ENCODE data around the gene EXOC4. TPM values are rescaled to one million over a fixed set of nuclear protein-coding genes. Genes with fewer than 3 reads are reported as not detected.
"Not testable (repeated sequence)": the region's sequence is repeated elsewhere in the genome, so short reads cannot be mapped to it uniquely, and the experiment has no call there.

Gene EXOC4
- total and polyA plus RNA-seq, 7 donors, result 7.6 to 63.0 (median 29.1) TPM

GRCh38 chr7:133904776-133905175 lies 651.9 kb downstream of the EXOC4 start:
- DNase-seq, result no peak
- H3K36me3 ChIP-seq (ENCODE audit: insufficient read depth in 1 of 2, low read depth in 1 of 2), result no peaks in the 10 kb centered on the region

GRCh38 chr7:133906553-133906952 lies 653.7 kb downstream of the EXOC4 start:
- ATAC-seq; intact Hi-C loops (cut with DNase I); H3K4me1 ChIP-seq; H3K27ac ChIP-seq; H3K4me3 ChIP-seq; H3K27me3 ChIP-seq (ENCODE audit: insufficient read depth in 3 of 3, low read length in 2 of 3); DNase-seq; H3K36me3 ChIP-seq (ENCODE audit: insufficient read depth in 1 of 2, low read depth in 1 of 2); H3K9me3 ChIP-seq: not testable (repeated sequence)
- 94 to 97% (median 96%) methylated on average over 15 to 18 of the region's 18 CpGs for WGBS, 3 donors

More at GRCh38 chr7:133904776-133905175, 651.9 kb downstream of the EXOC4 start:
- ATAC-seq, result no peak
- Histone ChIP-seq H3K9me3 (no peaks in the 10 kb centered on the region), H3K4me1 (no peaks in the 10 kb centered on the region), H3K27me3 (ENCODE audit: insufficient read depth in 3 of 3, low read length in 2 of 3) (no peaks in the 10 kb centered on the region), H3K27ac (no peak overlapping the region), H3K4me3 (no peak overlapping the region)
- 47 to 67% (median 58%) methylated on average over 4 of the region's 4 CpGs for WGBS, 3 donors
- intact Hi-C loops (cut with DNase I), result no loop called here
- TF ChIP-seq, protein P1, sequence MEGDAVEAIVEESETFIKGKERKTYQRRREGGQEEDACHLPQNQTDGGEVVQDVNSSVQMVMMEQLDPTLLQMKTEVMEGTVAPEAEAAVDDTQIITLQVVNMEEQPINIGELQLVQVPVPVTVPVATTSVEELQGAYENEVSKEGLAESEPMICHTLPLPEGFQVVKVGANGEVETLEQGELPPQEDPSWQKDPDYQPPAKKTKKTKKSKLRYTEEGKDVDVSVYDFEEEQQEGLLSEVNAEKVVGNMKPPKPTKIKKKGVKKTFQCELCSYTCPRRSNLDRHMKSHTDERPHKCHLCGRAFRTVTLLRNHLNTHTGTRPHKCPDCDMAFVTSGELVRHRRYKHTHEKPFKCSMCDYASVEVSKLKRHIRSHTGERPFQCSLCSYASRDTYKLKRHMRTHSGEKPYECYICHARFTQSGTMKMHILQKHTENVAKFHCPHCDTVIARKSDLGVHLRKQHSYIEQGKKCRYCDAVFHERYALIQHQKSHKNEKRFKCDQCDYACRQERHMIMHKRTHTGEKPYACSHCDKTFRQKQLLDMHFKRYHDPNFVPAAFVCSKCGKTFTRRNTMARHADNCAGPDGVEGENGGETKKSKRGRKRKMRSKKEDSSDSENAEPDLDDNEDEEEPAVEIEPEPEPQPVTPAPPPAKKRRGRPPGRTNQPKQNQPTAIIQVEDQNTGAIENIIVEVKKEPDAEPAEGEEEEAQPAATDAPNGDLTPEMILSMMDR (IDR thresholded peaks at IDR 0.05), result no peak

DNA sequence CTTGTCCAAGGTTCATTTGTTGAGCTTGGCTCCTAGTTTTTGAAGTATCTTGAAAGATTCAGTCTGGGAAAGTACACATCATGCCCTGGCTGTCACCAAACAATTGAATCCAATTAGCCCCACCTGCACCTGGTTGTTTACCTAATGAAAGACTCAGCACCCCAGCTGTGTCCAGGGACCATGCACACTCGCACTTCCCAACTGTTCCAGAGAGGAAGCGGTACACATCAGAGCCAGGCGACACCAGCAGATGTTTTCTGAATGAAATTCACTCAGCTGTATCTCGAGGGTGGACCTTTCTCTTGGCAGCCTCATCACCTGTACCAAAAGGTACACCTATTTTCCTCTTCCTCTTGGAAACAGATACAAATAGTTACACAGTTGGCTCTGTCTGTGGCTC lies 657.9 kb downstream of the EXOC4 start:
- Histone ChIP-seq H3K36me3 (ENCODE audit: insufficient read depth in 1 of 2, low read depth in 1 of 2) (no peaks in the 10 kb centered on the region), H3K4me3 (no peak overlapping the region), H3K9me3 (no peaks in the 10 kb centered on the region), H3K27ac (no peak overlapping the region), H3K27me3 (ENCODE audit: insufficient read depth in 3 of 3, low read length in 2 of 3) (no peaks in the 10 kb centered on the region), H3K4me1 (no peaks in the 10 kb centered on the region)
- DNase-seq (no peak), ATAC-seq (no peak)
- WGBS, 3 donors, result 82 to 89% (median 84%) methylated on average over 4 of the region's 4 CpGs
- TF ChIP-seq, protein P1 (IDR thresholded peaks at IDR 0.05), result no peak
- intact Hi-C loops (cut with DNase I), result no loop called here

DNA sequence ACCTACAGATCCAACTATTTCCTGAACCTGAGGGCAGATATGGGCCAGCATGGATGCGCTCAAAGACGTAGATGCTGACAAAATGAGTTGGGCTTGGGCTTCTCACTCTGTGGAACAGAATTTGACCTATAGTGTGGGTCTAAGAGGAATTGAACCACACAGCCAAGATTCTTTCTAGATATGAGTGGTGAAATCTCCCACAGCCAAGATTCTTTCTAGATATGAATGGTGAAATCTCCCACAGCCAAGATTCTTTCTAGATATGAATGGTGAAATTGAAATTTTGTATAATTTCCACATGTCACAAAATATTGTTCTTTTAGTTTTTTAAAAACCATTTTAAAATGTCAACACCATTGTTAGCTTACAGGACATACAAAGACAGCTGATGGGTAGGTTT lies 658.8 kb downstream of the EXOC4 start:
- Histone ChIP-seq H3K27ac (no peak overlapping the region), H3K27me3 (ENCODE audit: insufficient read depth in 3 of 3, low read length in 2 of 3) (no peaks in the 10 kb centered on the region), H3K4me3 (no peak overlapping the region), H3K4me1 (no peaks in the 10 kb centered on the region), H3K9me3 (no peaks in the 10 kb centered on the region), H3K36me3 (ENCODE audit: insufficient read depth in 1 of 2, low read depth in 1 of 2) (no peaks in the 10 kb centered on the region)
- DNase-seq (no peak), ATAC-seq (no peak)
- TF ChIP-seq, protein P1 (IDR thresholded peaks at IDR 0.05), result no peak
- WGBS, 3 donors, result 97 to 100% (median 99%) methylated on average over 2 of the region's 2 CpGs
- intact Hi-C loops (cut with DNase I), result loop anchor here in 1 of 2 donors (2.0 kb wide), 1 partner anchor 55 kb away; no protein-coding TSS in a partner anchor

- Histone ChIP-seq H3K9me3 (no peaks in the 10 kb centered on the region), H3K36me3 (ENCODE audit: insufficient read depth in 1 of 2, low read depth in 1 of 2) (peaks cover 0 to under 1% of the 10 kb centered on the region in 2 donors), H3K27me3 (ENCODE audit: insufficient read depth in 3 of 3, low read length in 2 of 3) (no peaks in the 10 kb centered on the region), H3K4me1 (no peaks in the 10 kb centered on the region), H3K27ac (no peak overlapping the region), H3K4me3 (no peak overlapping the region)
- WGBS, 3 donors, result 81 to 82% (median 81%) methylated on average over 2 of the region's 2 CpGs
- peak in 2 of 4 donors; percentile 49 to 79 for ATAC-seq
- DNase-seq, result no peak
- intact Hi-C loops (cut with DNase I), result loop anchor here in 1 of 2 donors (2.0 kb wide), 1 partner anchor 56 kb away; no protein-coding TSS in a partner anchor
- TF ChIP-seq, protein P1 (IDR thresholded peaks at IDR 0.05), result no peak
These were observed 660.2 kb downstream of the EXOC4 start for GRCh38 chr7:133912916-133913697.
